ENCODE measurements around the gene GRIPAP1. TPM values are rescaled to one million over a fixed set of nuclear protein-coding genes. Genes with fewer than 3 reads are reported as not detected.

GRIPAP1 gene
- total RNA-seq, 1 experiment from 2014 or later, result 92.8 TPM

- peak overlapping the region; percentile 54 for H3K27ac Mint-ChIP-seq (ENCODE audit: unreplicated experiment)
- H3K9me3 Mint-ChIP-seq (ENCODE audit: low read depth, unreplicated experiment), result no peaks in the 10 kb centered on the region
- H3K36me3 Mint-ChIP-seq (ENCODE audit: insufficient read depth, unreplicated experiment), result peaks cover 50% of the 10 kb centered on the region
- intact Hi-C loops (cut with micrococcal nuclease; ENCODE audit: unreplicated experiment), result no loop called here
- no peak for DNase-seq
- H3K4me1 Mint-ChIP-seq (ENCODE audit: low read depth, unreplicated experiment), result peaks cover 12% of the 10 kb centered on the region
- no peaks in the 10 kb centered on the region for H3K27me3 Mint-ChIP-seq (ENCODE audit: unreplicated experiment)
- TF ChIP-seq CTCF (IDR thresholded peaks at IDR 0.05; ENCODE audit: unreplicated experiment), result no peak
- CTCF ChIA-PET, result no interaction called here
- no peak overlapping the region for H3K4me3 Mint-ChIP-seq (ENCODE audit: low read depth, unreplicated experiment)
- BruUV-seq (replicated peaks), result no TSS peak
Observed at GRCh38 chrX:48976086-48976485, 26.0 kb downstream of the GRIPAP1 start.

- no peak for TF ChIP-seq CTCF (IDR thresholded peaks at IDR 0.05; ENCODE audit: unreplicated experiment)
- intact Hi-C loops (cut with micrococcal nuclease; ENCODE audit: unreplicated experiment), result no loop called here
- no peaks in the 10 kb centered on the region for H3K27me3 Mint-ChIP-seq (ENCODE audit: unreplicated experiment)
- no TSS peak for BruUV-seq (replicated peaks)
- no peaks in the 10 kb centered on the region for H3K9me3 Mint-ChIP-seq (ENCODE audit: low read depth, unreplicated experiment)
- H3K4me3 Mint-ChIP-seq (ENCODE audit: low read depth, unreplicated experiment), result no peak overlapping the region
- H3K4me1 Mint-ChIP-seq (ENCODE audit: low read depth, unreplicated experiment), result peaks cover 12% of the 10 kb centered on the region
- H3K27ac Mint-ChIP-seq (ENCODE audit: unreplicated experiment), result no peak overlapping the region
- DNase-seq, result no peak
- CTCF ChIA-PET, result no interaction called here
- H3K36me3 Mint-ChIP-seq (ENCODE audit: insufficient read depth, unreplicated experiment), result peaks cover 55% of the 10 kb centered on the region
Observed at GRCh38 chrX:48975541-48975940, 26.5 kb downstream of the GRIPAP1 start.

GRCh38 chrX:48975041-48975440, 27.0 kb downstream of the GRIPAP1 start:
- no peaks in the 10 kb centered on the region for H3K9me3 Mint-ChIP-seq (ENCODE audit: low read depth, unreplicated experiment)
- CTCF ChIA-PET, result no interaction called here
- no peak overlapping the region for H3K4me3 Mint-ChIP-seq (ENCODE audit: low read depth, unreplicated experiment)
- peaks cover 60% of the 10 kb centered on the region for H3K36me3 Mint-ChIP-seq (ENCODE audit: insufficient read depth, unreplicated experiment)
- H3K27me3 Mint-ChIP-seq (ENCODE audit: unreplicated experiment), result no peaks in the 10 kb centered on the region
- no peak overlapping the region for H3K27ac Mint-ChIP-seq (ENCODE audit: unreplicated experiment)
- intact Hi-C loops (cut with micrococcal nuclease; ENCODE audit: unreplicated experiment), result no loop called here
- BruUV-seq (replicated peaks), result no TSS peak
- TF ChIP-seq CTCF (IDR thresholded peaks at IDR 0.05; ENCODE audit: unreplicated experiment), result no peak
- peaks cover 12% of the 10 kb centered on the region for H3K4me1 Mint-ChIP-seq (ENCODE audit: low read depth, unreplicated experiment)
- DNase-seq, result no peak

DNA sequence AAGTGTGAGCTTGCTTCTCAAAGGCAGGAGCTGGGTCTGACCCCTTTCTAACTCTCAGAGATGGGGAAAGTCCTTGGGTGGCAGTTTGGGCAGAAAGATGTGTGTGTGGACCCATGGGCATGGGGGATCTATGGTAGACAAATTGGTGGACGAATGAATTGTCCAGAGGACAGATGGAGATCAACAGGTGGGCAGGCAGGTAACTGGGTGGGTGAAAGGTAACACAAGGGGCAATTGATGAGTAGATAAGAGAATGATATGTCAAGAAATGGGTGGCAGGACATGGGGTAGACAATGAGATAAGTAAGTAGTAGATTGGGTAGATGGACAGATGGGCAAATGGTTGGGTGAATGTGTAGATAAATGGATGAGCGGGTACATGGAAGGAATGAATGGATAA, 27.5 kb downstream of the GRIPAP1 start:
- DNase-seq, result no peak
- no peak for TF ChIP-seq CTCF (IDR thresholded peaks at IDR 0.05; ENCODE audit: unreplicated experiment)
- H3K27me3 Mint-ChIP-seq (ENCODE audit: unreplicated experiment), result no peaks in the 10 kb centered on the region
- H3K9me3 Mint-ChIP-seq (ENCODE audit: low read depth, unreplicated experiment), result no peaks in the 10 kb centered on the region
- peaks cover 12% of the 10 kb centered on the region for H3K4me1 Mint-ChIP-seq (ENCODE audit: low read depth, unreplicated experiment)
- intact Hi-C loops (cut with micrococcal nuclease; ENCODE audit: unreplicated experiment), result loop anchor here (5.0 kb wide), 1 partner anchor 68 kb away; the partner anchor contains the start of gene TFE3
- H3K36me3 Mint-ChIP-seq (ENCODE audit: insufficient read depth, unreplicated experiment), result peaks cover 62% of the 10 kb centered on the region
- CTCF ChIA-PET, result no interaction called here
- no TSS peak for BruUV-seq (replicated peaks)
- H3K27ac Mint-ChIP-seq (ENCODE audit: unreplicated experiment), result no peak overlapping the region
- H3K4me3 Mint-ChIP-seq (ENCODE audit: low read depth, unreplicated experiment), result no peak overlapping the region
